Subcutaneous adipose tissue (tissue), 4 donors: ENCODE data around the gene DMBX1. TPM values are rescaled to one million over a fixed set of nuclear protein-coding genes. Genes with fewer than 3 reads are reported as not detected.

Source experiments
- CTCF ChIP-seq: fragments of 450-650 bp; IDR thresholded peaks from one replicate; pipeline ENCODE4 v1.5.1; 2016; ENCODE audit warnings: low read depth, mild to moderate bottlenecking, control low read depth, antibody characterized with exemption, moderate library complexity
- total RNA-seq, 4 donors: library from RNA; depleted of rRNA; stranded (reverse); fragments of >200 nt; gene quantifications; one replicate each; pipeline ENCODE4 v1.1.0, GENCODE V29; 2016

The DMBX1 gene
- total RNA-seq, 4 donors from 2014 or later = not detected

- TF ChIP-seq CTCF = no peak
Observed at GRCh38 chr1:46535063-46535462, 45.4 kb downstream of the DMBX1 start.

GRCh38 chr1:46536527-46536926, 46.9 kb downstream of the DMBX1 start:
- TF ChIP-seq CTCF = no peak

- TF ChIP-seq CTCF = no peak
Observed at GRCh38 chr1:46537651-46538050, 48.0 kb downstream of the DMBX1 start.

- no peak for TF ChIP-seq CTCF
Observed at GRCh38 chr1:46538147-46538546, 48.5 kb downstream of the DMBX1 start.

Other genes with a start within 250 kb of the DMBX1 start
- gene RAD54L, start 242.1 kb upstream of the DMBX1 start, total RNA-seq = 1 to 10 TPM in 3 of 4 donors, not detected in 1; 1.2 to 1.8 (median 1.3) TPM
- 10 to 100 TPM; 44.7 to 58.0 (median 52.0) TPM for gene LRRC41, start 186.2 kb upstream of the DMBX1 start, total RNA-seq
- 100 to 1,000 TPM; 301 to 496 (median 395) TPM for gene UQCRH, start 186.1 kb upstream of the DMBX1 start, total RNA-seq
- gene NSUN4, start 149.0 kb upstream of the DMBX1 start, total RNA-seq = 10 to 100 TPM; 18.7 to 27.3 (median 21.6) TPM
- gene FAAH, start 95.5 kb upstream of the DMBX1 start, total RNA-seq = 10 to 100 TPM; 11.9 to 69.3 (median 17.6) TPM
- gene KNCN, start 61.8 kb downstream of the DMBX1 start, total RNA-seq = not detected
- gene MKNK1, start 114.4 kb downstream of the DMBX1 start, total RNA-seq = 10 to 100 TPM; 57.8 to 68.8 (median 63.7) TPM
- gene MOB3C, start 127.0 kb downstream of the DMBX1 start, total RNA-seq = 10 to 100 TPM; 14.5 to 19.2 (median 16.4) TPM
- 10 to 100 TPM; 44.7 to 92.5 (median 46.6) TPM for gene ATPAF1, start 178.5 kb downstream of the DMBX1 start, total RNA-seq
- not detected for gene TEX38, start 182.0 kb downstream of the DMBX1 start, total RNA-seq
- gene EFCAB14, start 229.3 kb downstream of the DMBX1 start, total RNA-seq = 100 to 1,000 TPM in 2 of 4 donors, 10 to 100 TPM in 2; 91.4 to 137 (median 102) TPM